Measurements from ENCODE around the gene CDCA7L. TPM values are rescaled to one million over a fixed set of nuclear protein-coding genes. Genes with fewer than 3 reads are reported as not detected.
"Not testable (repeated sequence)": the region's sequence is repeated elsewhere in the genome, so short reads cannot be mapped to it uniquely, and the experiment has no call there.

CDCA7L gene
- total RNA-seq, 1 donor = 30.0 TPM

GRCh38 chr7:21886396-21886795 lies 59.3 kb downstream of the CDCA7L start:
- no peaks in the 10 kb centered on the region for H3K4me1 ChIP-seq (ENCODE audit: insufficient read depth, low read length)
- no peaks in the 10 kb centered on the region for H4K20me1 ChIP-seq (ENCODE audit: insufficient read depth, low read length)
- H3K4me3 ChIP-seq (ENCODE audit: insufficient read depth, low read length) = no peak overlapping the region
- no peaks in the 10 kb centered on the region for H3K36me3 ChIP-seq (ENCODE audit: insufficient read depth, low read length)
- DNase-seq (ENCODE audit: insufficient read length, low spot score, missing footprints) = no peak
- no peaks in the 10 kb centered on the region for H3K79me2 ChIP-seq (ENCODE audit: insufficient read depth, low read length)
- no peak overlapping the region for H2AFZ ChIP-seq (ENCODE audit: low read length)
- no peaks in the 10 kb centered on the region for H3K9me3 ChIP-seq (ENCODE audit: low read depth, low read length)
- no peaks in the 10 kb centered on the region for H3K27me3 ChIP-seq (ENCODE audit: insufficient read depth, low read length)
- no peak overlapping the region for H3K27ac ChIP-seq (ENCODE audit: low read depth, low read length)
- TF ChIP-seq, protein P1, sequence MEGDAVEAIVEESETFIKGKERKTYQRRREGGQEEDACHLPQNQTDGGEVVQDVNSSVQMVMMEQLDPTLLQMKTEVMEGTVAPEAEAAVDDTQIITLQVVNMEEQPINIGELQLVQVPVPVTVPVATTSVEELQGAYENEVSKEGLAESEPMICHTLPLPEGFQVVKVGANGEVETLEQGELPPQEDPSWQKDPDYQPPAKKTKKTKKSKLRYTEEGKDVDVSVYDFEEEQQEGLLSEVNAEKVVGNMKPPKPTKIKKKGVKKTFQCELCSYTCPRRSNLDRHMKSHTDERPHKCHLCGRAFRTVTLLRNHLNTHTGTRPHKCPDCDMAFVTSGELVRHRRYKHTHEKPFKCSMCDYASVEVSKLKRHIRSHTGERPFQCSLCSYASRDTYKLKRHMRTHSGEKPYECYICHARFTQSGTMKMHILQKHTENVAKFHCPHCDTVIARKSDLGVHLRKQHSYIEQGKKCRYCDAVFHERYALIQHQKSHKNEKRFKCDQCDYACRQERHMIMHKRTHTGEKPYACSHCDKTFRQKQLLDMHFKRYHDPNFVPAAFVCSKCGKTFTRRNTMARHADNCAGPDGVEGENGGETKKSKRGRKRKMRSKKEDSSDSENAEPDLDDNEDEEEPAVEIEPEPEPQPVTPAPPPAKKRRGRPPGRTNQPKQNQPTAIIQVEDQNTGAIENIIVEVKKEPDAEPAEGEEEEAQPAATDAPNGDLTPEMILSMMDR (IDR thresholded peaks at IDR 0.05; ENCODE audit: extremely low read depth, low read depth, low read length) = no peak
- no peak overlapping the region for H3K4me2 ChIP-seq (ENCODE audit: insufficient read depth, low read length)

- no peak overlapping the region for H3K27ac ChIP-seq (ENCODE audit: low read depth, low read length)
- H3K79me2 ChIP-seq (ENCODE audit: insufficient read depth, low read length) = no peaks in the 10 kb centered on the region
- H3K4me3 ChIP-seq (ENCODE audit: insufficient read depth, low read length) = no peak overlapping the region
- no peak for DNase-seq (ENCODE audit: insufficient read length, low spot score, missing footprints)
- H4K20me1 ChIP-seq (ENCODE audit: insufficient read depth, low read length) = no peaks in the 10 kb centered on the region
- no peak overlapping the region for H3K4me2 ChIP-seq (ENCODE audit: insufficient read depth, low read length)
- TF ChIP-seq, protein P1 (IDR thresholded peaks at IDR 0.05; ENCODE audit: extremely low read depth, low read depth, low read length) = no peak
- H3K4me1 ChIP-seq (ENCODE audit: insufficient read depth, low read length) = no peaks in the 10 kb centered on the region
- H3K27me3 ChIP-seq (ENCODE audit: insufficient read depth, low read length) = no peaks in the 10 kb centered on the region
- no peaks in the 10 kb centered on the region for H3K36me3 ChIP-seq (ENCODE audit: insufficient read depth, low read length)
- H2AFZ ChIP-seq (ENCODE audit: low read length) = no peak overlapping the region
- H3K9me3 ChIP-seq (ENCODE audit: low read depth, low read length) = no peaks in the 10 kb centered on the region
Observed at GRCh38 chr7:21884496-21884895, 61.2 kb downstream of the CDCA7L start.

DNA sequence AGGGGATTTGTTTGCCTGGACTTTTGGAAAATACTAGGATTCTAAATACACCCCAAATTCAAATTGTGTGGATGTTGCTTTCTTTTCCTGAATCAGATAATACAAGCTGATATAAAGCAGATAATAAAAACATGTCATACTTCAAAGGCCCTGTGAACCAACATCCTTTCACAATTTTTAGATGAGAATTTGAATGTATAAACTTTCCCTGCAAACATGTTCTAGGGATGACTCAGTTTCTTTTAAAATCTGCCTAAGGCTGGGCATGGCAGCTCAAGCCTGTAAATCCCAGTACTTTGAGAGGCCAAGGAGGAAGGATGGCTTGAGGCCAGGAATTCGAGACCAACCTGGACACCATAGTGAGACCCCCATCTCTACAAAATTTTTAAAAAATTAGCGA lies 62.2 kb downstream of the CDCA7L start:
- not testable (repeated sequence) for H2AFZ ChIP-seq (ENCODE audit: low read length); H3K27ac ChIP-seq (ENCODE audit: low read depth, low read length); DNase-seq (ENCODE audit: insufficient read length, low spot score, missing footprints); H3K79me2 ChIP-seq (ENCODE audit: insufficient read depth, low read length); H3K27me3 ChIP-seq (ENCODE audit: insufficient read depth, low read length); H3K4me3 ChIP-seq (ENCODE audit: insufficient read depth, low read length); H3K9me3 ChIP-seq (ENCODE audit: low read depth, low read length); H3K4me1 ChIP-seq (ENCODE audit: insufficient read depth, low read length); H3K36me3 ChIP-seq (ENCODE audit: insufficient read depth, low read length); H3K4me2 ChIP-seq (ENCODE audit: insufficient read depth, low read length); H4K20me1 ChIP-seq (ENCODE audit: insufficient read depth, low read length)

GRCh38 chr7:21883069-21883468 lies 62.6 kb downstream of the CDCA7L start:
- no peak overlapping the region for H3K27ac ChIP-seq (ENCODE audit: low read depth, low read length)
- H3K27me3 ChIP-seq (ENCODE audit: insufficient read depth, low read length) = no peaks in the 10 kb centered on the region
- no peaks in the 10 kb centered on the region for H3K4me1 ChIP-seq (ENCODE audit: insufficient read depth, low read length)
- H3K79me2 ChIP-seq (ENCODE audit: insufficient read depth, low read length) = no peaks in the 10 kb centered on the region
- H2AFZ ChIP-seq (ENCODE audit: low read length) = no peak overlapping the region
- TF ChIP-seq, protein P1 (IDR thresholded peaks at IDR 0.05; ENCODE audit: extremely low read depth, low read depth, low read length) = no peak
- no peak for DNase-seq (ENCODE audit: insufficient read length, low spot score, missing footprints)
- no peak overlapping the region for H3K4me3 ChIP-seq (ENCODE audit: insufficient read depth, low read length)
- H3K36me3 ChIP-seq (ENCODE audit: insufficient read depth, low read length) = no peaks in the 10 kb centered on the region
- H4K20me1 ChIP-seq (ENCODE audit: insufficient read depth, low read length) = no peaks in the 10 kb centered on the region
- no peaks in the 10 kb centered on the region for H3K9me3 ChIP-seq (ENCODE audit: low read depth, low read length)
- no peak overlapping the region for H3K4me2 ChIP-seq (ENCODE audit: insufficient read depth, low read length)

All from osteoblast (primary cell).